HEK293T (cell line): ENCODE results near the gene SLC28A3.

Experiments
- BHLHE40 ChIP-seq: fragments of 450-650 bp; IDR thresholded peaks from 2 replicates; pipeline ENCODE4 v1.6.1; 2016; ENCODE audit warnings: mild to moderate bottlenecking, moderate library complexity, borderline replicate concordance
- FOXK2 ChIP-seq: fragments of 450-650 bp; IDR thresholded peaks from 2 replicates; pipeline ENCODE4 v1.6.1; 2016; ENCODE audit warnings: mild to moderate bottlenecking
- LEF1 ChIP-seq: fragments of 450-650 bp; IDR thresholded peaks from 2 replicates; pipeline ENCODE4 v1.6.1; 2017; ENCODE audit warnings: mild to moderate bottlenecking, borderline replicate concordance
- NFRKB ChIP-seq: fragments of 450-650 bp; IDR thresholded peaks from 2 replicates; pipeline ENCODE4 v1.6.1; 2016; ENCODE audit warnings: mild to moderate bottlenecking, moderate library complexity
- PKNOX1 ChIP-seq: fragments of 450-650 bp; IDR thresholded peaks from 2 replicates; pipeline ENCODE4 v1.6.1; 2016
- SP1 ChIP-seq: fragments of 450-650 bp; IDR thresholded peaks from 2 replicates; pipeline ENCODE4 v1.6.1; 2017

- TF ChIP-seq LEF1 (no peak), FOXK2 (no peak), PKNOX1 (no peak), SP1 (no peak), BHLHE40 (no peak), NFRKB (no peak)
Measured at GRCh38 chr9:84239343-84239742, 101.2 kb downstream of the SLC28A3 start.
